HCT116 (cell line): ENCODE data around the gene HSPB7. TPM values are rescaled to one million over a fixed set of nuclear protein-coding genes. Genes with fewer than 3 reads are reported as not detected.
"Not testable (repeated sequence)": the region's sequence is repeated elsewhere in the genome, so short reads cannot be mapped to it uniquely, and the experiment has no call there.

Experiments
- ATAC-seq: fragments of 200-7000 bp; cut with Tn5 transposase; 2 replicates; pipeline ENCODE4 v1.9.1; 2020; ENCODE audit warnings: mild to moderate bottlenecking, moderate library complexity
- BruUV-seq: library from RNA; stranded (reverse); fragments of 400-500 nt; replicated peaks from 2 replicates; lab custom pipeline; 2021; lab: Mats Ljungman, UMichigan
- CTCF ChIA-PET: fragments of 300-600 bp; sonication (Branson Sonifier 250); formaldehyde crosslinking; loops from one replicate; lab custom pipeline; 2021; ENCODE audit warnings: antibody characterized with exemption; lab: Charles Lee
- POLR2A ChIA-PET: fragments of 300-600, 350-600 bp; sonication (Branson Sonifier 250); formaldehyde crosslinking; loops from one replicate; lab custom pipeline; 2021; ENCODE audit warnings: antibody characterized with exemption; lab: Charles Lee
- RAD21 ChIA-PET, 2 experiments: fragments of 300-600 bp; sonication (Branson Sonifier 250); formaldehyde crosslinking; loops; one replicate each; lab custom pipeline; 2023; ENCODE audit warnings: low total read pairs in 2 of 2; ENCODE audit not compliant: uncharacterized antibody in 2 of 2, unreplicated experiment in 2 of 2, low non-redundant PET in 1 of 2; lab: Charles Lee
- DNase-seq: peaks from one replicate; pipeline ENCODE4 v3.0.0-alpha.2; 2010; ENCODE audit warnings: low read depth, low spot score
- H2AFZ ChIP-seq: fragments of 200-600 bp; shearing (Covaris generic), sonication (generic); 2 replicates; pipeline ENCODE4 v1.6.1; 2017; ENCODE audit warnings: low read depth, mixed run types, mixed read lengths, antibody characterized with exemption, low read length; ENCODE audit not compliant: poor library complexity, severe bottlenecking
- H3K27ac ChIP-seq: 2 replicates; pipeline ENCODE4 v1.5.1; 2012; ENCODE audit warnings: low read depth, low read length
- H3K27me3 ChIP-seq: fragments of 200-600 bp; sonication (generic); 2 replicates; pipeline ENCODE4 v1.6.1; 2016; ENCODE audit warnings: mixed run types, low read length, mixed read lengths; ENCODE audit not compliant: insufficient read depth
- H3K36me3 ChIP-seq, 2 experiments: fragments of 200-500 bp in 1 of 2; fragments of 200-600 bp in 1 of 2; sonication (Bioruptor generic) in 1 of 2; sonication (generic) in 1 of 2; 2 replicates each; pipeline versions ENCODE4 v1.5.1 to v1.6.1; 2014 to 2016; ENCODE audit warnings: low read length in 2 of 2, inconsistent platforms in 1 of 2, mixed read lengths in 1 of 2, mixed run types in 1 of 2; ENCODE audit not compliant: insufficient read depth in 2 of 2, control insufficient read depth in 1 of 2
- H3K4me1 ChIP-seq, 2 experiments: fragments of 200-600 bp in 1 of 2; sonication (generic) in 1 of 2; 2 replicates each; pipeline versions ENCODE4 v1.5.1 to v1.6.1; 2012 to 2017; ENCODE audit warnings: low read length in 2 of 2, inconsistent platforms in 1 of 2, mild to moderate bottlenecking in 1 of 2, mixed read lengths in 1 of 2, mixed run types in 1 of 2, moderate library complexity in 1 of 2; ENCODE audit not compliant: insufficient read depth in 2 of 2, control insufficient read depth in 1 of 2
- H3K4me2 ChIP-seq: fragments of 200-600 bp; sonication (generic); 2 replicates; pipeline ENCODE4 v1.6.1; 2017; ENCODE audit warnings: mixed run types, low read length, mixed read lengths
- H3K4me3 ChIP-seq, 2 experiments: fragments of 200-600 bp in 1 of 2; sonication (generic) in 1 of 2; replicated peaks in 1 of 2; 2 replicates each; pipeline ENCODE4 v1.5.1; 2011 to 2016; ENCODE audit warnings: low read length in 2 of 2, control low read depth in 1 of 2, low read depth in 1 of 2, mild to moderate bottlenecking in 1 of 2, mixed read lengths in 1 of 2, mixed run types in 1 of 2
- H3K79me2 ChIP-seq: fragments of 200-600 bp; sonication (generic); 2 replicates; pipeline ENCODE4 v1.6.1; 2017; ENCODE audit warnings: mild to moderate bottlenecking, mixed run types, low read length, moderate library complexity, mixed read lengths; ENCODE audit not compliant: insufficient read depth
- H3K9ac ChIP-seq: fragments of 200-600 bp; sonication (generic); 2 replicates; pipeline ENCODE4 v1.6.1; 2016; ENCODE audit warnings: low read length, mixed read lengths
- H3K9me2 ChIP-seq: fragments of 200-600 bp; sonication (generic), shearing (Covaris generic); 2 replicates; pipeline ENCODE4 v1.6.1; 2017; ENCODE audit warnings: mixed run types, mild to moderate bottlenecking, moderate library complexity; ENCODE audit not compliant: insufficient read depth
- H3K9me3 ChIP-seq, 2 experiments: fragments of 200-500 bp in 1 of 2; fragments of 200-600 bp in 1 of 2; sonication (Bioruptor generic) in 1 of 2; sonication (generic) in 1 of 2; 2 replicates each; pipeline ENCODE4 v1.6.1; 2014 to 2017; ENCODE audit warnings: low read length in 2 of 2, mixed read lengths in 2 of 2, inconsistent platforms in 1 of 2, low read depth in 1 of 2, mild to moderate bottlenecking in 1 of 2, mixed run types in 1 of 2, moderate library complexity in 1 of 2; ENCODE audit not compliant: control insufficient read depth in 1 of 2, insufficient read depth in 1 of 2
- H4K20me1 ChIP-seq: fragments of 200-600 bp; sonication (generic), shearing (Covaris generic); 2 replicates; pipeline ENCODE4 v1.6.1; 2017; ENCODE audit warnings: mixed run types, mild to moderate bottlenecking, moderate library complexity; ENCODE audit not compliant: insufficient read depth
- ELF1 ChIP-seq: IDR thresholded peaks from 2 replicates; pipeline ENCODE4 v1.6.1; 2012; ENCODE audit warnings: low read depth, borderline replicate concordance
- EZH2 ChIP-seq: fragments of 200-600 bp; sonication (generic); IDR thresholded peaks from 2 replicates; pipeline ENCODE4 v1.6.1; 2017; ENCODE audit warnings: antibody characterized with exemption, mixed run types
- EZH2phosphoT487 ChIP-seq: fragments of 200-600 bp; IDR thresholded peaks from 2 replicates; pipeline ENCODE4 v1.6.1; 2018; ENCODE audit warnings: antibody characterized with exemption, borderline replicate concordance
- JUND ChIP-seq: IDR thresholded peaks from 2 replicates; pipeline ENCODE4 v1.6.1; 2012
- RAD21 ChIP-seq: IDR thresholded peaks from 2 replicates; pipeline ENCODE4 v1.6.1; 2012; ENCODE audit warnings: low read depth, mild to moderate bottlenecking
- REST ChIP-seq: IDR thresholded peaks from 2 replicates; pipeline ENCODE4 v1.6.1; 2012; ENCODE audit warnings: low read depth
- SIN3A ChIP-seq: IDR thresholded peaks from 2 replicates; pipeline ENCODE4 v1.6.1; 2012; ENCODE audit warnings: low read depth
- SRF ChIP-seq: IDR thresholded peaks from 2 replicates; pipeline ENCODE4 v1.6.1; 2012; ENCODE audit warnings: low read depth
- TCF7L2 ChIP-seq: IDR thresholded peaks from 2 replicates; pipeline ENCODE4 v1.7.0; 2011; ENCODE audit warnings: borderline replicate concordance, inconsistent platforms; ENCODE audit not compliant: insufficient read depth, insufficient read length; ENCODE audit errors: extremely low read depth
- ZNF274 ChIP-seq: fragments of 200-500 bp; sonication (Bioruptor generic); IDR thresholded peaks from 2 replicates; pipeline ENCODE4 v1.6.1; 2014; ENCODE audit warnings: mild to moderate bottlenecking, low read depth, low read length, inconsistent platforms
- intact Hi-C: fragments of 100-400 bp; cut with micrococcal nuclease; formaldehyde crosslinking; loops from 2 replicates; pipeline ENCODE4 v1.10.0; 2022
- total RNA-seq: library from RNA; stranded (reverse); gene quantifications from one replicate; pipeline ENCODE4 v1.2.1, GENCODE V29; 2021; ENCODE audit not compliant: unreplicated experiment

Gene HSPB7
- total RNA-seq, 1 experiment from 2014 or later, result 0.27 TPM

DNA sequence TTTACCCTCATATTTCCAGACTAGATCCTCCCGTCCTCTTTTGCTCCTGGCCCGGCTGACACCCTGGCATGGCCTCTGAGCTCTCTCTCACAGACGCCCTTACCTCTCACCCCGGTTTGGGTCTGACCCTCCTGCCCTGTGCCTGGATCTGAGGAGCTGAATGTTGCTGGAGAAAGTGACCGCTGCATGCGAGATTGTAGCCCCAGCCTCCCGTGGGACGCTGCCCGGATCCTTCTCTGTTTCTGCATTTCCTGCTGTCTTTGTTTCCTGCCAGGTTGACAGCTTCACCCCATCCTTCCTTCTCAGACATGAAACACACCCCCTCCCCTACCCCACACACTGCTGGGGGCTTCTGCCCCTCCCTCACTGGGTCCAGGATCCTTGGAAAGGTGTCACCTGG, 46.1 kb upstream of the HSPB7 start (continued):
- no peak for TF ChIP-seq REST
- TF ChIP-seq EZH2phosphoT487, result no peak
- TF ChIP-seq ZNF274, result no peak
- TF ChIP-seq EZH2, result no peak
- TF ChIP-seq SIN3A, result no peak
- TF ChIP-seq RAD21, result no peak
- no peak for TF ChIP-seq JUND
- no peak for TF ChIP-seq SRF

- Histone ChIP-seq H3K27me3 (no peaks in the 10 kb centered on the region), H3K79me2 (no peaks in the 10 kb centered on the region), H3K4me2 (no peak overlapping the region), H3K36me3 (no peaks in the 10 kb centered on the region), H3K4me3 (no peak overlapping the region), H3K27ac (no peak overlapping the region), H3K4me1 (peaks cover 5 to 9% of the 10 kb centered on the region in 2 experiments; a peak in 3 of 4 replicates), H3K9me2 (no peaks in the 10 kb centered on the region), H2AFZ (no peak overlapping the region), H4K20me1 (no peaks in the 10 kb centered on the region), H3K9ac (no peak overlapping the region), H3K9me3 (no peaks in the 10 kb centered on the region)
- ChIA-PET CTCF (interaction anchor here (1.7 kb wide), 1 partner anchor 10 kb away, joined by 5 read pairs; the partner anchor contains the start of gene FAM131C), POLR2A (no interaction called here), RAD21 (no interaction called here)
- DNase-seq (no peak), ATAC-seq (no peak)
- TF ChIP-seq ELF1, result no peak
- TF ChIP-seq TCF7L2, result no peak
- TF ChIP-seq EZH2phosphoT487, result no peak
- no TSS peak for BruUV-seq
- intact Hi-C loops, result no loop called here
Observed at GRCh38 chr1:16063226-16063829, 45.5 kb upstream of the HSPB7 start.

DNA sequence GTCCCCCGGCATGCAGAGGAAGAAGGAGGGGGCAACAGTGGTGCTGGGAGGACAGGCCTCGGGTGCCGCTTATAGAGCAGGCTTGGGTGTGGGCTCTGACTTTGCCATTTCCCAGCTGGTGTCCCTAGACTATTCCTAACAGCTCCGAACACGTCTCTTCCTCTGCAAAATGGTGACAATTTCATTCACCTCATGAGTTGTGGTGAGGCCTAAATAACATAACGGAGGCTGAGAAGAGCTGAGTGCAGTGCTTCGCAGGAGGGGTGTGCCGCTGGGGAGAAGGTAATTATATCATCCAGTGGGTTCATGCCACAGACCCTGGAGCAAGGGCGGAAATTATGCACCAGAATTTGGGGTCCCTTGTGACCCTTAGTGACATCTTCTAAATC, 44.8 kb upstream of the HSPB7 start:
- H3K4me1 ChIP-seq, BruUV-seq, H3K9me3 ChIP-seq, DNase-seq, H3K27me3 ChIP-seq, POLR2A ChIA-PET, H3K9me2 ChIP-seq, H4K20me1 ChIP-seq, H2AFZ ChIP-seq, H3K79me2 ChIP-seq, H3K36me3 ChIP-seq, intact Hi-C loops, CTCF ChIA-PET, ATAC-seq, H3K4me2 ChIP-seq, H3K9ac ChIP-seq, H3K27ac ChIP-seq, RAD21 ChIA-PET, H3K4me3 ChIP-seq: not testable (repeated sequence)
